PFSK-1 (cell line): ENCODE data around the gene OBI1.

Experiments used
- FOXP2 ChIP-seq: optimal IDR thresholded peaks from 2 replicates; pipeline ENCODE3; 2011; ENCODE audit warnings: borderline replicate concordance, control low read depth, inconsistent platforms; ENCODE audit not compliant: insufficient read depth; ENCODE audit errors: extremely low read length, extremely low read depth
- POLR2AphosphoS5 ChIP-seq: IDR thresholded peaks from 2 replicates; pipeline ENCODE4 v1.6.1; 2012; ENCODE audit warnings: low read depth, mild to moderate bottlenecking, control low read depth, low read length, moderate library complexity
- SIN3A ChIP-seq: IDR thresholded peaks from 2 replicates; pipeline ENCODE4 v1.6.1; 2012; ENCODE audit warnings: mild to moderate bottlenecking, low read length, moderate library complexity, borderline replicate concordance; ENCODE audit not compliant: insufficient read depth
- TAF1 ChIP-seq: IDR thresholded peaks from 2 replicates; pipeline ENCODE4 v1.6.1; 2012; ENCODE audit warnings: low read length, control low read depth, borderline replicate concordance; ENCODE audit not compliant: insufficient read depth
- TF ChIP-seq, protein P1 (sequence below), 2 experiments: IDR thresholded peaks; 2 replicates each; pipeline versions ENCODE4 v1.6.1 to v1.8.0; 2011 to 2012; ENCODE audit warnings: low read depth in 2 of 2, low read length in 2 of 2, control low read depth in 1 of 2, inconsistent platforms in 1 of 2, mild to moderate bottlenecking in 1 of 2, moderate library complexity in 1 of 2; ENCODE audit not compliant: insufficient read depth in 1 of 2

Gene OBI1

DNA sequence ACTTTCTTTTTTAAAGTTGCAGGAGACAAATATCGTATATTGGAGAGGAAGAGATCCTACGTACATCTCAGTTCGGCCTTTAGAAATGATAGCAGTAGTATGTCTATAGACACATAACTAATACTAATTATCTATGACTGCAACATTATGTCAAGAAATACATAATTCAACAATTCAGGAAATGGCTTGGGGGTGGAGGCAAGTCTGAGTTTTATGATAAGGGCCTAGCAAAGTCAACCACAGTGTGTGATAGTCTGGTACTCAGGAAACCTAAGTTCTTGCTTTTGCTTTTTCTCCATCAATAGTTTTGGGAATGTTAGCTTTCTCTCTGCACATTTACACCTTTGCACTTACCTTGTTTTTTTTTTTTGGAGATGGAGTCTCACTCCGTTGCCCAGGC is 27.5 kb upstream of the OBI1 start:
- TF ChIP-seq POLR2AphosphoS5: no peak

- no peak for TF ChIP-seq POLR2AphosphoS5
- TF ChIP-seq SIN3A: no peak
- TF ChIP-seq FOXP2: no peak
- TF ChIP-seq, protein P1, sequence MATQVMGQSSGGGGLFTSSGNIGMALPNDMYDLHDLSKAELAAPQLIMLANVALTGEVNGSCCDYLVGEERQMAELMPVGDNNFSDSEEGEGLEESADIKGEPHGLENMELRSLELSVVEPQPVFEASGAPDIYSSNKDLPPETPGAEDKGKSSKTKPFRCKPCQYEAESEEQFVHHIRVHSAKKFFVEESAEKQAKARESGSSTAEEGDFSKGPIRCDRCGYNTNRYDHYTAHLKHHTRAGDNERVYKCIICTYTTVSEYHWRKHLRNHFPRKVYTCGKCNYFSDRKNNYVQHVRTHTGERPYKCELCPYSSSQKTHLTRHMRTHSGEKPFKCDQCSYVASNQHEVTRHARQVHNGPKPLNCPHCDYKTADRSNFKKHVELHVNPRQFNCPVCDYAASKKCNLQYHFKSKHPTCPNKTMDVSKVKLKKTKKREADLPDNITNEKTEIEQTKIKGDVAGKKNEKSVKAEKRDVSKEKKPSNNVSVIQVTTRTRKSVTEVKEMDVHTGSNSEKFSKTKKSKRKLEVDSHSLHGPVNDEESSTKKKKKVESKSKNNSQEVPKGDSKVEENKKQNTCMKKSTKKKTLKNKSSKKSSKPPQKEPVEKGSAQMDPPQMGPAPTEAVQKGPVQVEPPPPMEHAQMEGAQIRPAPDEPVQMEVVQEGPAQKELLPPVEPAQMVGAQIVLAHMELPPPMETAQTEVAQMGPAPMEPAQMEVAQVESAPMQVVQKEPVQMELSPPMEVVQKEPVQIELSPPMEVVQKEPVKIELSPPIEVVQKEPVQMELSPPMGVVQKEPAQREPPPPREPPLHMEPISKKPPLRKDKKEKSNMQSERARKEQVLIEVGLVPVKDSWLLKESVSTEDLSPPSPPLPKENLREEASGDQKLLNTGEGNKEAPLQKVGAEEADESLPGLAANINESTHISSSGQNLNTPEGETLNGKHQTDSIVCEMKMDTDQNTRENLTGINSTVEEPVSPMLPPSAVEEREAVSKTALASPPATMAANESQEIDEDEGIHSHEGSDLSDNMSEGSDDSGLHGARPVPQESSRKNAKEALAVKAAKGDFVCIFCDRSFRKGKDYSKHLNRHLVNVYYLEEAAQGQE (IDR thresholded peaks at IDR 0.05; ENCODE audit: insufficient read depth in 1 of 2, low read depth in 2 of 2, low read length in 2 of 2): no peak
- no peak for TF ChIP-seq TAF1
These were observed 21.8 kb upstream of the OBI1 start for GRCh38 chr13:78680576-78681350.

DNA sequence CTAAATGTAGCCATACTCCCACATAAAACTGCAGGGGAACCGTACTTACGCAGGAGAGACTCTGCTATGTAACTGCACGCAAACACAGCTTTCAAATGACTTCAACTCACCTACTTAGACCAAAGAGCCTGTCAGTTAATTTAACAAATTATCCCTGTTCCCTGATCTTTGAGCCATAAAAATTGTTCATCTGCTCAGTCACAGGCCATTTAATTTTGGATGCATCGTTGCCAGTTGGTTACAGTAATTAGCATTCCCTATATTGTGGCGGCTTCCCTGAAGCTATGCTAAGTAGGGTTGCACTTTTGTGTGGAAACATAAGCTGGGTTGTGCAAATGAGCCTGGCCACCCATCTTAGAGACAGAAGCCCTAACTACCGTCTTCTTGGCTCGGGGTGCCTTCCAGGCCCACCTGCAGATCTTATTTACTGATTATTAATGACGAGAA is 21.2 kb upstream of the OBI1 start:
- TF ChIP-seq TAF1 (no peak), FOXP2 (no peak), SIN3A (no peak), POLR2AphosphoS5 (no peak)
- TF ChIP-seq, protein P1 (IDR thresholded peaks at IDR 0.05; ENCODE audit: insufficient read depth in 1 of 2, low read depth in 2 of 2, low read length in 2 of 2): no peak

DNA sequence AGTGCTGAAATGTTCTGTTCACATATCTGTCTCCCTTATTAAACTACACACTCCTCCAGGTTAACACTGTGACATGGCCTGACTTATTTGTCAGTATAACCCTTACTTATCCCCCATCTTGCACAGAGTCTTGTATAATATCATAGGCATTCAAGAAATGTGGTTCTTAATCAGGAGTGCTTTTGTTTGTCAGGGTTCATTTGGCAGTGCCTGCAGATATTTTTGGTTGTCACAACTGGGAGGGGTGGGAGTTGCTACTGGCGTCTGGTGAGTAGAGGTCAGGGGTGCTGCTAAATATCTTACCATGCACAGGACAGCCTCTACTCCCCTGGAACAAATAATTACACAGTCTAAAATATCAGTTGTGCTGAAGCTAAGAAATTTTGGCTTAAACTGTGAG is 20.4 kb upstream of the OBI1 start:
- TF ChIP-seq POLR2AphosphoS5: no peak
- no peak for TF ChIP-seq FOXP2
- TF ChIP-seq, protein P1 (IDR thresholded peaks at IDR 0.05; ENCODE audit: insufficient read depth in 1 of 2, low read depth in 2 of 2, low read length in 2 of 2): no peak
- TF ChIP-seq SIN3A: no peak
- no peak for TF ChIP-seq TAF1

GRCh38 chr13:78675112-78675511 is 16.2 kb upstream of the OBI1 start:
- TF ChIP-seq FOXP2 (no peak), TAF1 (no peak), SIN3A (no peak), POLR2AphosphoS5 (no peak)
- TF ChIP-seq, protein P1 (IDR thresholded peaks at IDR 0.05; ENCODE audit: insufficient read depth in 1 of 2, low read depth in 2 of 2, low read length in 2 of 2): no peak
